T-helper 22 cell (primary cell): ENCODE results near the gene TMCC1.
"Not testable (repeated sequence)": the region's sequence is repeated elsewhere in the genome, so short reads cannot be mapped to it uniquely, and the experiment has no call there.

Experiments used
- DNase-seq: peaks from one replicate; pipeline ENCODE4 v3.0.0-alpha.2; 2020; ENCODE audit warnings: low read depth

Gene TMCC1

GRCh38 chr3:129645286-129645685 lies 248.2 kb downstream of the TMCC1 start:
- no peak for DNase-seq

GRCh38 chr3:129644836-129645235 lies 248.7 kb downstream of the TMCC1 start:
- no peak for DNase-seq

DNA sequence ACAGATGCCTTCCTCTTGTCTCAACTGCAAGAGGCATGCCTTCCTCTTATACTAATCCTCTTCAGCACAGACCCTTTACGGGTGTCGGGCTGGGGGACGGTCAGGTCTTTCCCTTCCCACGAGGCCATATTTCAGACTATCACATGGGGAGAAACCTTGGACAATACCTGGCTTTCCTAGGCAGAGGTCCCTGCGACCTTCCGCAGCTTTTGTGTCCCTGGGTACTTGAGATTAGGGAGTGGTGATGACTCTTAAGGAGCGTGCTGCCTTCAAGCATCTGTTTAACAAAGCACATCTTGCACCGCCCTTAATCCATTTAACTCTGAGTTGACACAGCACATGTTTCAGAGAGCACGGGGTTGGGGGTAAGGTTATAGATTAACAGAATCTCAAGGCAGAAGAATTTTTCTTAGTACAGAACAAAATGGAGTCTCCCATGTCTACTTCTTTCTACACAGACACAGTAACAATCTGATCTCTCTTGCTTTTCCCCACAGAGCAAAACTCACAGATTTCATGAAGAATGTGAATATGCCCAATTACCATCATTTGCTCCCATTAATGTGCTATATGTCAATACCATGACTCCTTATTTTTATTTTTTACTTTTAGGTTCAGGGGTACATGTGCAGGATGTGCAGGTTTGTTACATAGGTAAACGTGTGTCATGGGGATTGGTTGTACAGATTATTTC lies 251.8 kb downstream of the TMCC1 start:
- DNase-seq: not testable (repeated sequence)

DNA sequence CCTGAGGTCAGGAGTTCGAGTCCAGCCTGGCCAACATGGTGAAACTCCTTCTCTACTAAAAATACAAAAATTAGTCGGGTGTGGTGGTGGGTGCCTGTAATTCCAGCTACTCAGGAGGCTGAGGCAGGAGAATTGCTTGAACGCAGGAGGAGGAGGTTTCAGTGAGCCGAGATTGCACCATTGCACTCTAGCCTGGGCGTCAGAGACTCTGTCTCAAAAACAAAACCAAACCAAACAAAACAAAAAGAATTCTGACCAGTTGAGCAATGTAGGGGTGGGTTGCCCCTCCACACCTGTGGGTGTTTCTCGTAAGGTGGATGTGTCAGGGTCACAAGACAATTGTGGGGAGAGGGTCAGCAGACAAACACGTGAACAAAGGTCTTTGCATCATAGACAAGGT lies 252.5 kb downstream of the TMCC1 start:
- not testable (repeated sequence) for DNase-seq

- DNase-seq: no peak
Observed at GRCh38 chr3:129638481-129638880, 255.0 kb downstream of the TMCC1 start.

DNA sequence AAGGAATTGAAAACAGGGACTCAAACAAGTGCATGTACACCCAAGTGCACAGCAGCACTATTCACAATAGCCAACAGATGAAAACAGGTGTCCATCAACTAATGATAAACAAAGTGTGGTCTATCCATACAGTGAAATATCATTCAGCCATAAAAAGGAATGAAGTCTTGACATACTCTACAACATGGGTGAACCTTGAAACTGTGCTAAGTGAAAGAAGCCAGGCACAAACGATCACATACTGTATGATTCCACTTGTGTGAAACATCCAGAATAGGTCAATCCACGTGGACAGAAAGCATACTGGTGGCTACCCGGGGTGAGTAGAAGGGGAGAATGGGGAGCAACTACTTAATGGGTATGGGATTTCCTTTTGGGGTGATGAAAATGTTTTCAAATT lies 257.4 kb downstream of the TMCC1 start:
- no peak for DNase-seq

DNA sequence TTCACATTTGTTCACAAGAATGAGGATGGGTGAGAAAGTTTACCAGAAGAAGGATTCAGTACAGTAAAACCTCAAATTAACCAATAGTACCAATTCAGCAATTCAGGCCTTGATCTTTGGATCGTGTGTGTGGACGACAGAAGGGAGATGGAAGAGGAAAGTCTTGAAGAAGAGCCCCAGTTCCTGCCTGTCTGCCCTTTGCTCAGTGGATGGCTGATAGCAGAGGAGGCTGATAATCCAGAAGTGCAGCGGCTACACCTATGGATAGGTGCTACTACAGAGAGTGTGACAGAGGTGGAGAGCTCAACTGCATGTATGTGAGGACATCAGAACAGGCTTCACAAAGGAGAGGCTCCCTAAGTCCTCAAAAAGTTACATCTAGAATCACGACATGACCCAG lies 257.9 kb downstream of the TMCC1 start:
- DNase-seq: no peak

DNA sequence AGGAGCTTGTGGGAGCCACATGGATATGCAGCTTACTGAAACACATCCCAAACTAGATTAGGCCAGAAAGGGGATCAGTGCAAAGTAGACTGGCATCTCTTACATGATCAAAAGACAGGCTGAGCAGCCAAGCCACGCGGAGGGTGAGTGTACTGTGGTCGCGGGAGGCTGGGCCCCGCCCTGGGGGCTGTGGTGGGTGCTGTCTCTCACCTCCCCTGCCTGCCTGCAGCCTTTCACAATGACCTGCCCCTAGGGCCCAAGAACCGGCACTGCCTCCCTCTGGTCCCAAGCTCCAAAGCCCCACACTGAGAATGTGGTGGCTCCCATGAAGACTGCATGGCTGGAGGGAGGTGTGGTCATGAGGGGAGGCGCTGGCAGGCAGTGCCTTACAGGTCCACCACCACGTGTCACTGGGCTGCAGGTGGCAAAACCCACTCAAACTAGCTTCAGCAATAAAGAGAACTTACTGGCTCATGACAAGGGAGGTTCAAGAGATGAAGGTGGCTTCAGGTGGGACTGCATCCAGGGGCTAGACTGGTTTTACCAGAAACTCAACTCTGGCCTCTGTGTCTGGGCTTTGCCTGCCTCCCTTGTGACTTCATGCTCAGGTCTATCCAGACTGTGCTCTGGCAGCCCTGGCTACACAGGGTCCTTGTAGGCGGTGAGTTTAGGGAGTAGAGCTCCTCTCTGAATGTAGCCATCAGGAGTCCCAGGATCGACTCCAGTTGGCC lies 259.6 kb downstream of the TMCC1 start:
- DNase-seq: no peak

DNA sequence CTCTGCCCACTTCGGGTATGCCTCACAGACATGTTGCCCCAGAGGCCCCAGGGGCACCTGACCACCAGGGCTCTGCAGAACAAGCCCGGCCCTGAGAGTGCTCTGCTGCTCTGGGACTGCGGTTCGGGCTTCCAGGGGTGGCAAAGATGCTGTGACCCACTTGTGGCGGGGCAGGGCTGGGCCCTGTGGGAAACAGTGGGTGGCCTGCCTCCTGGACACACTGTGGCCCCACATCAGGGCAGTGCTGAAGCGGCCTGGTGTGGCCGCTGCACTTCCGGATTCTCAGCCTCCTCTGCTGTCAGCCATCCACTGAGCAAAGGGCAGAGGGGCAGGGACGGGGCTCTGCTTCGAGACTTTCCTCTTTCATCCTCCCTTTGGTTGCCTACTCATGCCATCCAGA lies 260.5 kb downstream of the TMCC1 start:
- DNase-seq: no peak

DNA sequence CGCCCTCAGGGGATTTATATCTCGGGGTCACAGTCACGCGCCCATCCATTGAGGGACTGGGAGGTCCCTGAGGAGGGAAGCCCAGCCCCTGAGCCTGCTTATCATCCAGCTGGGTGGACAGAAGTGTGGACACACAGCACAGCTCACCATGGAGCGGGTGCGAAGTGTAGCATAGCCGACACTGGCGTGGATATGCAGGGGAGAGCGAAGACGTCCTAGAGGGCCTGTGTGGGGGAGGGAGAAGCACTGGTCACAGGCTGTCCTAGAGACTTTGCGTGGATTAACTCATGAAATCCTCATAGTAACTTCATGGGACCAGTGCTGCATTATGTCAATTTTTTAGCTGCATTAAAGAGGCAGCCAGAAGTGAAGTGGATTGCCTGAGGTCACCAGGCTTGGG lies 261.0 kb downstream of the TMCC1 start:
- DNase-seq: no peak

- DNase-seq: no peak
Observed at GRCh38 chr3:129632056-129632455, 261.5 kb downstream of the TMCC1 start.

- no peak for DNase-seq
Observed at GRCh38 chr3:129629011-129629410, 264.5 kb downstream of the TMCC1 start.

DNA sequence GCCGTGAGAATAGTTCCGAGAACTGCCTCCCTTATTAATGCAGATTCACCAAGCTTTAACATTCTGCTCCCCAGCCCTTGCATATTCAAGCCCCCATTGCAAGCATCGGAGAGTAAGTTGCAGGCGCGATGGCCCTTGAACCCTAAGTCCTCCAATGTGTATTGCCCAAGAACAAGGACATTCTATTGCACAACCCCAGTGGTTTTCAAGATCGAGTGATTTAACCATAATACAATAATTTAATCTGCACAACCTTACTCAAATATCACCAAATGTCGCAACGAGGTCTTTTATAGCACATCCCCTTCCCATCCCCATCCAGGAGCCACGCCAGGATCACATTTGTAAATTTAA lies 265.4 kb downstream of the TMCC1 start:
- no peak for DNase-seq

GRCh38 chr3:129627350-129628168 lies 266.0 kb downstream of the TMCC1 start:
- no peak for DNase-seq

DNA sequence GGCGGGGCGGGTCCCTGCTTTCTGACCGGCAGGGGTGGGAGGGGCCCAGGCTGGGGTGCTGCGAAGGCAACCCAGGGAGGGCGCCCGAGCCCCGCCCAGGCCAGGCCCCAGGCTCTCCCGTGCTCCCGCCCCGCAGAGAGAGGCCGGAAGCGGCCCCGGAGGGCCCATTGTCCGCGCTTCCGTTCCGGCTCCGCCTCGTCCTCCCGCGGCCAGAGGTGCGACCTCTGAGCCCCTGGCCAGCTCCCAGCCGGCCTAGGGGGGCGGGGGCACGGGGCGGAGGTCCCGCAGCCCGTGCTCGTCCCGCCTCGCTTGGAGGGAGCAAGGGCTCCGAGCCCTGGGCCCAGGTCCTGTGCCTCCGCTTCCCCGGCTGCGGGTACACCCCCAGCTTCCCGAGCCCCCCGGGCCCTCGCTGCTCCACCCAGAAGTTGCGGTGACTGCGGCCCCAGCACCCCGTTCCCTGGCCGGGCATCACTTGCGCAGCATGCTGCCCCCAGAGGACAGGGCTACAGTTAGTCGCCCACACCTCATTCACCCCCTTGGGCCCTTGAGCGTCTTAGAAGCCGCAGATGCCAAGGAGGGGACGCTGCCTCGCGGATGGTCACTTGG lies 266.7 kb downstream of the TMCC1 start:
- peak; percentile 31 for DNase-seq

GRCh38 chr3:129625072-129625874 lies 268.2 kb downstream of the TMCC1 start:
- DNase-seq: no peak

- no peak for DNase-seq
Observed at GRCh38 chr3:129624347-129625071, 269.0 kb downstream of the TMCC1 start.

DNA sequence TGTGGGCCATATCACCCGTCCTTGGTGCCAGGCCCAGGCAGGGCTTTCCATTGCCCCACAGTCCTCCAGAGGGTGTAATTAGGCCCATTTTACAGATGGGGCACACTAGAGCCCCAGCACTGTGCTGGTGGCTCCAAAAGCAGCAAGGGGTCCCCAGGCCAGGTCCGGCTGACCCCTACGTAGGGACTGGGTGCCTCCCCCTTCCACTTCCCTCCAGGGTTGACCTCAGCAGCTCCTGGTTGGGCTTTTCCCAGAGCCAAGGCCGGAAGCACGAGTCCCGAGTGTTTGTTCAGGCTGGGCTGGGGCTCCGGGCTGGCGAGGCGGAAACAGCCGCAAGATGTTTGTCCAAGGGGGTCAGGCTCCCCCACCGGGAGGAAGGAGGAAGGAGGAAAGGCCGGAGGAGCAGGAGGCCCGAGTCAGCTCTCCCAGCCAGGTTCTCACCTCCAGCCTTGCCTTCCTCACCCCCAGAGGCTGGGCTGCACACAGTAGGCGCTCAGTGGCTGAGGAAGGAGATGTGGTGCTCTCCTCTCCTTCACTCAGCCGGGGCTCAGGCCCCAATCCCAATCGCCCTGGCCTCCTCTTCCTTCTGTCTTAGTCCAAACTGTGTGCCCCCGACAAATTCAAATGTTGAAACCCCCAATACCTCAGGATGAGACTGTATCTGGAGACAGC lies 269.9 kb downstream of the TMCC1 start:
- no peak for DNase-seq

DNA sequence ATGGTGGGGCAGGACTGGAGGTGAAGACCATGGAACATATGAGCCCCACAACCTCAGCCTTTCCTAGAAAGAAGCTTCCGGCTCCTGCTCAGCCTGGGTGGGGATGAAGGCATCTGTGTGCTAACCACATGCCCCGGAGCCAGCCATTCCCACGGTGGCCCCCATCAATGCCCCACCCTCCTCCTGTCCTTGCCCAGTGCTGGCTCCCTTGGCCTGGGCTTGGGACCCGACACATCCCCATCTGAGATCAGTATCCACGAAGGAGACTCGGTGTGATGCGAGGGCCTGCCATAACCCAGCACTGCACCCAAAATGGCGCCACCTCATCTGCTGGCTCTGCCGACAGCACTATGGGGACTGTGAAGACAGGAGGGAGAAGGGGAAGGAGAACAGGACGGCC lies 270.6 kb downstream of the TMCC1 start:
- no peak for DNase-seq

DNA sequence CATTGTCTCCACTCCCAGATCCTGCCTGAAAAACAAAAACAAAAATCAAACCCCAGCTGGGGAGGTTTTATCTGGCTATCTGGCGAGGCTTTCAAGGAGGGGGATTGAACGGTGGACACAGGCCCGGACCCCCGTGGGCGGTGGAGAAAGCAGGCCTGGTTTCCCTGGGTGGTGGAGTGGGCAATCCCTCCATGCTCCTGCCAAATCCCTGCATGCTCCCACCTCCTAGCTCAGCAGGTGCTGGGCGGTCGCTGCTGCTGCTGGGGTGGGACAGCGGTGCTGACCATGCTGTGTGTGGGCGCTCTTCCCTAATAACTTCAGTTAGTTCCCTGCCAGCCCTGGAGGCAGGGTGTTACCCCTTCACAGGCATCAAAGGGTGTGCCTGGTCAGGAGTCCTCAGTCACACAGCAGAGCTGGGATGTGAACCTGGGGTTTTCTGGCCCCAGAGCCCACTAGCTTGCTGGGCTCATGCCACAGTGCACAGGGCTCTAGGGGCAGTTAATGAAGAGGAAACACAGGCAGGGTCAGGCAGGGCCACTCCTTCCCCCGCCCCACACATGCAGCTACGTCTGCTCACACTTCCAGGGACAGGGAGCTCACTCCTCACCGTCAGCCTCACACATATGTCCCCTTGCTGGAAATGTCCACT lies 271.2 kb downstream of the TMCC1 start:
- no peak for DNase-seq
